IPS-15b (cell line): Measurements from ENCODE around the gene LENG9.
A peak's percentile ranks its signal among the peaks of the same experiment; 100 is the strongest.
"Not testable (repeated sequence)": the region's sequence is repeated elsewhere in the genome, so short reads cannot be mapped to it uniquely, and the experiment has no call there.

Source experiments
- H3K27me3 ChIP-seq: one replicate; pipeline ENCODE4 v1.6.1; 2013; ENCODE audit warnings: low read length; ENCODE audit not compliant: control insufficient read depth, insufficient read depth
- H3K36me3 ChIP-seq: one replicate; pipeline ENCODE4 v1.6.1; 2013; ENCODE audit warnings: low read length; ENCODE audit not compliant: control insufficient read depth, insufficient read depth
- H3K4me1 ChIP-seq: one replicate; pipeline ENCODE4 v1.6.1; 2013; ENCODE audit warnings: mild to moderate bottlenecking, low read length; ENCODE audit not compliant: control insufficient read depth, insufficient read depth
- H3K4me3 ChIP-seq: one replicate; pipeline ENCODE4 v1.5.1; 2013; ENCODE audit warnings: low read depth, low read length
- H3K9ac ChIP-seq: one replicate; pipeline ENCODE4 v1.6.1; 2013; ENCODE audit warnings: low read depth, mild to moderate bottlenecking, low read length
- H3K9me3 ChIP-seq: one replicate; pipeline ENCODE4 v1.6.1; 2013; ENCODE audit warnings: mild to moderate bottlenecking, low read length; ENCODE audit not compliant: control insufficient read depth, insufficient read depth

Gene LENG9

GRCh38 chr19:54455786-54456422 is 7.7 kb downstream of the LENG9 start:
- Histone ChIP-seq H3K9ac (no peak overlapping the region), H3K9me3 (no peaks in the 10 kb centered on the region), H3K36me3 (peaks cover 91% of the 10 kb centered on the region), H3K4me1 (no peaks in the 10 kb centered on the region), H3K4me3 (no peak overlapping the region), H3K27me3 (no peaks in the 10 kb centered on the region)

GRCh38 chr19:54454781-54455675 is 8.6 kb downstream of the LENG9 start:
- H3K4me3 ChIP-seq: no peak overlapping the region
- no peak overlapping the region for H3K9ac ChIP-seq
- peaks cover 83% of the 10 kb centered on the region for H3K36me3 ChIP-seq
- no peaks in the 10 kb centered on the region for H3K9me3 ChIP-seq
- no peaks in the 10 kb centered on the region for H3K27me3 ChIP-seq
- H3K4me1 ChIP-seq: no peaks in the 10 kb centered on the region

DNA sequence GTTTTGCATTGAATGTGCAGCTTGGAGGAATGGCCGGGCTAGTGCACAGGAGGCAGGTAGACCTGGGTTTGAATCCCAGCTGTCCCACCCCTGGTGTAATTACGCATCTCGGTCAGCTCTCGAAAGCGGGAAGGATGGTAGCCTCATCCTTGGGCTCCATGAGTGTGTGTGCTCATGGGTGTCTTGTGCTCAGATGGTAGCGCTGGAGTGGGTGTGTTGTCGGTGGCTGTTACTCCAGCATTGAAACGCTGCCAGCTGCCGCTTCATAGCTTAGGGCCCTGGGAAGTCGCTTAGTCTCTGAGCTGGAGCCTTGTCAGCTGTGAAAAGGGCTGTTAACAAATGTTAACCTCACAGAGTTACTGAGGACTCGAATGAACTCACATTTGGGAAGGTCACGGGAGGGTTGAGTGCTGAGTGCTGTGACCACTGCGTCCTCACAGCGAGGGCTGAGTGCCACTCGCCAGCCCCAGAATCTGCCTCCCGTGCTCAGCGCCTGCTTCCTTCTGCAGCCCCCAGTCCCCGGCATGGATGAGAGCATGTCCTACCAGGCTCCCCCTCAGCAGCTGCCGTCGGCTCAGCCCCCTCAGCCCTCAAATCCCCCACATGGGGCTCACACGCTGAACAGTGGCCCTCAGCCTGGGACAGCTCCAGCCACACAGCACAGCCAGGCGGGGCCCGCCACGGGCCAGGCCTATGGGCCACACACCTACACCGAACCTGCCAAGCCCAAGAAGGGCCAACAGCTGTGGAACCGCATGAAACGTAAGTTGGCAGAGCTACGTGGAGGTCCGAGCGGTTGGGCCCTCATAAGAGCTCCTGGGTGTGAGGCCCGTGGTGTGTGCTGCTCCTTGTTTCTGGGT is 9.4 kb downstream of the LENG9 start:
- Histone ChIP-seq H3K36me3 (peaks cover 75% of the 10 kb centered on the region), H3K9me3 (no peaks in the 10 kb centered on the region), H3K27me3 (no peaks in the 10 kb centered on the region), H3K4me1 (no peaks in the 10 kb centered on the region), H3K4me3 (no peak overlapping the region), H3K9ac (no peak overlapping the region)

GRCh38 chr19:54452626-54453025 is 11.0 kb downstream of the LENG9 start:
- H3K9me3 ChIP-seq: no peaks in the 10 kb centered on the region
- H3K36me3 ChIP-seq: peaks cover 60% of the 10 kb centered on the region
- H3K4me1 ChIP-seq: no peaks in the 10 kb centered on the region
- no peaks in the 10 kb centered on the region for H3K27me3 ChIP-seq
- H3K4me3 ChIP-seq: no peak overlapping the region
- H3K9ac ChIP-seq: no peak overlapping the region

GRCh38 chr19:54451997-54452396 is 11.6 kb downstream of the LENG9 start:
- peaks cover 54% of the 10 kb centered on the region for H3K36me3 ChIP-seq
- H3K4me3 ChIP-seq: no peak overlapping the region
- no peaks in the 10 kb centered on the region for H3K27me3 ChIP-seq
- no peaks in the 10 kb centered on the region for H3K9me3 ChIP-seq
- H3K9ac ChIP-seq: no peak overlapping the region
- H3K4me1 ChIP-seq: no peaks in the 10 kb centered on the region

- Histone ChIP-seq H3K4me3 (no peak overlapping the region), H3K36me3 (peaks cover 48% of the 10 kb centered on the region)
These were observed 12.2 kb downstream of the LENG9 start for GRCh38 chr19:54451331-54451871.

DNA sequence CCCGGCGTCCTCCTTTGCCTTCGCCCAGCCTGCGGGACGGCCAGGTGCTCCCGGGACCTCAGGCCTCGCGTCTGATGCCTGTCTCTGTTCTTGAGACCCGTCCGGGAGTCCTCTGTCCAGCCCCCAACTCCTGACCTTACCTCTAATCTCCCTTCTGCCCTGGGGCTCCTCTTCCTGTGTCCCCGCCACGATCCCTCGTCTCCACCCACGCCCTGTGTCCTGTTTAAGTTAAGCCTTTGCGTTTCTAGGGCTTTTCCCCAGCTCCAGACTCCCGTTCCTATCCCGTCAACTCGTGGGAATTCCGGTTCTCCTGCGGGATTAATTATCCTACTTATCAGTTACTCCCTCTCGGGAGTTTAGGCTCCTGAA is 13.9 kb downstream of the LENG9 start:
- Histone ChIP-seq H3K36me3 (peaks cover 31% of the 10 kb centered on the region), H3K4me1 (no peaks in the 10 kb centered on the region), H3K27me3 (no peaks in the 10 kb centered on the region), H3K9me3 (no peaks in the 10 kb centered on the region), H3K9ac (peak overlapping the region; percentile 87), H3K4me3 (peak overlapping the region; percentile 97)

More at GRCh38 chr19:54451331-54451871, 12.2 kb downstream of the LENG9 start:
- no peaks in the 10 kb centered on the region for H3K4me1 ChIP-seq
- no peak overlapping the region for H3K9ac ChIP-seq
- H3K9me3 ChIP-seq: no peaks in the 10 kb centered on the region
- no peaks in the 10 kb centered on the region for H3K27me3 ChIP-seq

GRCh38 chr19:54448774-54449700 is 14.5 kb downstream of the LENG9 start, which contains the start of gene LENG8:
LENG8 (plus strand) TSS chr19:54449199; CDS start chr19:54451345, 2,146 bp downstream.
- H3K36me3 ChIP-seq: peaks cover 25% of the 10 kb centered on the region
- peak within 1 kb of the TSS; percentile 97 for H3K4me3 ChIP-seq

GRCh38 chr19:54448040-54448773 is 15.4 kb downstream of the LENG9 start:
- Histone ChIP-seq H3K27me3 (no peaks in the 10 kb centered on the region), H3K36me3 (peaks cover 17% of the 10 kb centered on the region), H3K4me3 (peak overlapping the region; percentile 97), H3K9ac (peak overlapping the region; percentile 68), H3K4me1 (no peaks in the 10 kb centered on the region), H3K9me3 (no peaks in the 10 kb centered on the region)

More at GRCh38 chr19:54448774-54449700, 14.5 kb downstream of the LENG9 start, which contains the start of gene LENG8:
- Histone ChIP-seq H3K27me3 (no peaks in the 10 kb centered on the region), H3K9ac (peak within 1 kb of the TSS; percentile 87), H3K9me3 (no peaks in the 10 kb centered on the region), H3K4me1 (no peaks in the 10 kb centered on the region)

DNA sequence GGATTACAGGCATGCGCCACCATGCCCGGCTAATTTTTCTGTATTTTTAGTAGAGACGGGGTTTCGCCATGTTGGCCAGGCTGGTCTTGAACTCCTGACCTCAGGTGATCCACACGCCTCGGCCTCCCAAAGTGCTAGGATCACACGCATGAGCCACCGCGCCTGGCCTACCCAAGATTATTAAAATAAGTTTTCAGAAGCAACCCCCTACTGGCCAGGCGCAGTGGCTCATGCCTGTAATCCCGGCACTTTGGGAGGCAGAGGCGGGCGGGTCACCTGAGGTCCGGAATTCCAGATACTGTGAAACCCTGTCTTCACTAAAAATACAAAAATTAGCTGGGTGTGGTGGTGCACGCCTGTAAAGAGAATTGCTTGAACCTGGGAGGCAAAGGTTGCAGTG is 17.2 kb downstream of the LENG9 start:
- not testable (repeated sequence) for H3K4me1 ChIP-seq, H3K27me3 ChIP-seq, H3K9me3 ChIP-seq, H3K36me3 ChIP-seq, H3K9ac ChIP-seq, H3K4me3 ChIP-seq
